Activated naive CD4-positive, alpha-beta T cell treated with anti-CD3 and anti-CD28 coated beads, Interleukin-2, amount 50 U/mL, for 24 hours (primary cell): Measurements from ENCODE around the gene DTL.

Source experiments
- H3K27ac Mint-ChIP-seq: one replicate; pipeline ENCODE4 v1.8.0; 2021; ENCODE audit warnings: mild to moderate bottlenecking, mixed read lengths
- H3K27me3 Mint-ChIP-seq: one replicate; pipeline ENCODE4 v1.8.0; 2021; ENCODE audit warnings: mixed read lengths
- H3K36me3 Mint-ChIP-seq: one replicate; pipeline ENCODE4 v1.8.0; 2021; ENCODE audit warnings: mixed read lengths
- H3K4me1 Mint-ChIP-seq: one replicate; pipeline ENCODE4 v1.8.0; 2021; ENCODE audit warnings: mixed read lengths
- H3K4me3 Mint-ChIP-seq: one replicate; pipeline ENCODE4 v1.8.0; 2021; ENCODE audit warnings: mild to moderate bottlenecking, mixed read lengths
- H3K9me3 Mint-ChIP-seq: one replicate; pipeline ENCODE4 v1.8.0; 2021; ENCODE audit warnings: mixed read lengths

Gene DTL

GRCh38 chr1:212060632-212061472 lies 25.3 kb downstream of the DTL start:
- no peak overlapping the region for H3K27ac Mint-ChIP-seq
- no peaks in the 10 kb centered on the region for H3K27me3 Mint-ChIP-seq
- peaks cover 16% of the 10 kb centered on the region for H3K36me3 Mint-ChIP-seq
- no peak overlapping the region for H3K4me3 Mint-ChIP-seq
- no peaks in the 10 kb centered on the region for H3K4me1 Mint-ChIP-seq
- H3K9me3 Mint-ChIP-seq, result peaks cover 21% of the 10 kb centered on the region

DNA sequence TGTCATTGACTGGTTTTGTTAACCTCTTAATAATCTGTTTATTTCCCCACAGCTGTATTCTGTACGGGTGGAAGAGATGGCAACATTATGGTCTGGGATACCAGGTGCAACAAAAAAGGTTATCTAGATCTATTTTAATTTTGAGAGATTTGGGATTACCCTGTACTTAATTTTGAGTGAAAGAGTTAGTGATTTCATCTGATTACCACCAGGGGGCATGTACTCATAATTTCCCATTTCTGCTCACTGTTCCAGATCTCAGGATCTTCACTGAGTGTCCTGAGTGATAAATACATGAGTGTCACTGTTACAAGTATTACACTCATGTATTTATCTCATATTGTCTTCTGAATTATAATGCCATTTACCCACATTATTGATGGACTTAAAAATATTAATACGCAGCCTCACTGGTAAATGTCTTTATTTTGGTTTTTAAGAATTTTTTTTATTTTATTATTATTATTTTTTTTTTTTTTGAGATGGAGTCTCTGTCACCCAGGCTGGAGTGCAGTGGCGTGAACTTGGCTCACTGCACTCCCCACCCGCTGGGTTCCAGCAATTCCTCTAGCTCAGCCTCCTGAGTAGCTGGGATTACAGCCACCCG lies 27.4 kb downstream of the DTL start:
- Mint-ChIP-seq H3K4me3 (no peak overlapping the region), H3K27ac (no peak overlapping the region), H3K9me3 (peaks cover 4% of the 10 kb centered on the region), H3K4me1 (no peaks in the 10 kb centered on the region), H3K36me3 (no peaks in the 10 kb centered on the region), H3K27me3 (no peaks in the 10 kb centered on the region)

GRCh38 chr1:212067787-212068186 lies 32.2 kb downstream of the DTL start:
- H3K9me3 Mint-ChIP-seq, result no peaks in the 10 kb centered on the region
- no peaks in the 10 kb centered on the region for H3K4me1 Mint-ChIP-seq
- no peaks in the 10 kb centered on the region for H3K27me3 Mint-ChIP-seq
- H3K27ac Mint-ChIP-seq, result no peak overlapping the region
- H3K36me3 Mint-ChIP-seq, result no peaks in the 10 kb centered on the region
- H3K4me3 Mint-ChIP-seq, result no peak overlapping the region

GRCh38 chr1:212070720-212071302 lies 35.3 kb downstream of the DTL start:
- no peaks in the 10 kb centered on the region for H3K36me3 Mint-ChIP-seq
- H3K4me3 Mint-ChIP-seq, result no peak overlapping the region
- H3K4me1 Mint-ChIP-seq, result no peaks in the 10 kb centered on the region
- no peak overlapping the region for H3K27ac Mint-ChIP-seq
- no peaks in the 10 kb centered on the region for H3K27me3 Mint-ChIP-seq
- no peaks in the 10 kb centered on the region for H3K9me3 Mint-ChIP-seq

DNA sequence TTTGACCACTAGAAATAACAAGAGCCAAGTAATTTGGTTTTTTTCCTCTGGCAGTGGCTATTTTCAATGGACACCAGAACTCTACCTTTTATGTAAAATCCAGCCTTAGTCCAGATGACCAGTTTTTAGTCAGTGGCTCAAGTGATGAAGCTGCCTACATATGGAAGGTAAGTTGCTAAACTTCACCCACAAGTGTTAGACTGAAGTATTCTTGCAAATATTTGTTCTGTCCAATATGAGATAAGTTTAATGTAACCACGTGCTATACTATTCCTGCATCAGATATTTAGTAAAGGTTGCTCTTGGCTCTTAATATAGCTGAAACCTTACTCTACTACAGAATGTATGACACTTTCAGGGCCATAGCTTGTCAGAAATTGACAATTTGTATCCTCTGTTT lies 36.5 kb downstream of the DTL start:
- H3K27ac Mint-ChIP-seq, result no peak overlapping the region
- no peaks in the 10 kb centered on the region for H3K4me1 Mint-ChIP-seq
- no peaks in the 10 kb centered on the region for H3K36me3 Mint-ChIP-seq
- H3K9me3 Mint-ChIP-seq, result no peaks in the 10 kb centered on the region
- H3K27me3 Mint-ChIP-seq, result no peaks in the 10 kb centered on the region
- no peak overlapping the region for H3K4me3 Mint-ChIP-seq

- Mint-ChIP-seq H3K4me3 (no peak overlapping the region), H3K4me1 (no peaks in the 10 kb centered on the region), H3K27ac (no peak overlapping the region), H3K9me3 (no peaks in the 10 kb centered on the region), H3K36me3 (no peaks in the 10 kb centered on the region), H3K27me3 (no peaks in the 10 kb centered on the region)
Observed at GRCh38 chr1:212073490-212073889, 37.9 kb downstream of the DTL start.

DNA sequence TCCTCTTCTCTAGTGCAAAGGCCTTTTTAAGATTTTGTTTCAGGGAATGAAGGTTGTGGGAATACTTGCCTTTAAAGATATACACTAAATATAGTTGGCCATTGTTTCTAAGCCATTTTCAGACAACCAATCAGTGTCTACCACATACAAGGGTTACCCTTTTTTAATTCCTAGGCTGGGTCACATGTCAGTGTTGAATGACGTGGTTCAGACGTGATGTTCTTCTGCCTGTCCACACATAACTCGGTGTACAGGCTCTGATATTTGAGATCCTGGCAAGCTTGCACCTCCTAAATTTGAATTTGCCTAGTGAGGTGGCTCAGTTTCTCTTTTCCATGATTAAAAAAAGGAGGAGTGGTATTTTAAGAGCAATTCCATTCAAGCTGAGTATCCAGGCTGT lies 38.8 kb downstream of the DTL start:
- Mint-ChIP-seq H3K4me1 (no peaks in the 10 kb centered on the region), H3K27me3 (no peaks in the 10 kb centered on the region), H3K36me3 (peaks cover 1% of the 10 kb centered on the region), H3K4me3 (no peak overlapping the region), H3K27ac (no peak overlapping the region), H3K9me3 (no peaks in the 10 kb centered on the region)

GRCh38 chr1:212074856-212075255 lies 39.3 kb downstream of the DTL start:
- H3K9me3 Mint-ChIP-seq, result no peaks in the 10 kb centered on the region
- H3K27me3 Mint-ChIP-seq, result no peaks in the 10 kb centered on the region
- H3K4me1 Mint-ChIP-seq, result no peaks in the 10 kb centered on the region
- peaks cover 1% of the 10 kb centered on the region for H3K36me3 Mint-ChIP-seq
- no peak overlapping the region for H3K4me3 Mint-ChIP-seq
- no peak overlapping the region for H3K27ac Mint-ChIP-seq

- peaks cover 5% of the 10 kb centered on the region for H3K36me3 Mint-ChIP-seq
- H3K27me3 Mint-ChIP-seq, result no peaks in the 10 kb centered on the region
- no peaks in the 10 kb centered on the region for H3K4me1 Mint-ChIP-seq
- no peaks in the 10 kb centered on the region for H3K9me3 Mint-ChIP-seq
- H3K27ac Mint-ChIP-seq, result no peak overlapping the region
- H3K4me3 Mint-ChIP-seq, result no peak overlapping the region
Observed at GRCh38 chr1:212077028-212077427, 41.5 kb downstream of the DTL start.

- H3K4me1 Mint-ChIP-seq, result no peaks in the 10 kb centered on the region
- no peak overlapping the region for H3K4me3 Mint-ChIP-seq
- peaks cover 5% of the 10 kb centered on the region for H3K36me3 Mint-ChIP-seq
- no peak overlapping the region for H3K27ac Mint-ChIP-seq
- H3K27me3 Mint-ChIP-seq, result no peaks in the 10 kb centered on the region
- H3K9me3 Mint-ChIP-seq, result no peaks in the 10 kb centered on the region
Observed at GRCh38 chr1:212078826-212079225, 43.3 kb downstream of the DTL start.

DNA sequence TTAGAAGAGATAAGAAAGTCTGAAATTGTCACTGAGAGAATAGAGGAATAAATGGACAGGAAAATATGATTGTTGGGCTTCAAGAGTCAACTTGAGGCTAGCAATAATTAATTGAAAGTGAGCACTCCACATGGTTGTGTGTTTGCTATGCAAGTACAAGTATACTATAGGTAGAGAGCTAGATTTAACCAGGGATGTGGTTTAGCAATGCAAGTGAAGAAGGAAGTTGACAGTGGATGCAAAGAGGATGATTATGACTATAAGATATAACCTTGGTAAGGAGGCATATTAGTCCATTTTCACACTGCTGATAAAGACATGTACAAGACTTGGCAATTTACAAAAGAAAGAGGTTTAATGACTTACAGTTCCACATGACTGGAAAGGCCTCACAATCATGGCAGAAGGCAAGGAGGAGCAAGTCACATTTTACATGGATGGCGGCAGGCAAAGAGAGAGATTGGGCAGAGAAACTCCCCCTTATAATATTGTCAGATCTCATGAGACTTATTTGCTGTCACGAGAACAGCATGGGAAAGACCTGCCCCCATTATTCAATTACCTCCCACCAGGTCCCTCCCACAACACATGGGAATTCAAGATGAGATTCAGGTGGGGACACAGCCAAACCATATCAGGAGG lies 47.3 kb downstream of the DTL start:
- peaks cover 12% of the 10 kb centered on the region for H3K36me3 Mint-ChIP-seq

DNA sequence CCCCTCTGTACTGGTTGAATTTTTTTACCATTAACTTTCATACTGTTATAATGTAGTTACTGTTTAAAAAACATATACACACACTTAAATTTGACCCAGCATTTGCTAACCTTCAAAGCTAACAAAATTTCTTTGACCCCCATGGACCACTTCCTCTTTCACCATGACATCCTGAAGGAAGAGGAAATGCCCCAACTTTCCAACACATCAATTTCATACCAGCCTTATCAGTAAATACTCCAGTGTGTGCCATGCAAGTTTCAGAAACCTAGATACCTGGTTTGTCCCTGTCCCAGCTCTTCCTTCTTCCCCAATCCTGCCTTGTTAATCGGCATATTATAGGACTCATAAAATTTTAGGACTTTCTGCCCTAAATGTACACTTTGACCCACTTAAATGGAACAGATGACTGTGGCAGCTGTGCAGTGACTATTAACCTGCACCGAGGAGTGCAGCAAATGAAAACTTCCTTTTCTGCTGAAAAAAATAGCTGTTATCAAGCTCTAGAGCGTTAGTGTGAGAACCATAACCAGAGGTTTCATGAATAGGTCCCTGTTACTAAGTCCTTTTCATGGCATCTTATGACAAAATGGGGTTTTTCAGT lies 54.1 kb downstream of the DTL start:
- Mint-ChIP-seq H3K36me3 (peaks cover 10% of the 10 kb centered on the region), H3K9me3 (no peaks in the 10 kb centered on the region), H3K4me3 (no peak overlapping the region), H3K27ac (no peak overlapping the region), H3K4me1 (peaks cover 15% of the 10 kb centered on the region), H3K27me3 (no peaks in the 10 kb centered on the region)

More for the DNA sequence above, 47.3 kb downstream of the DTL start:
- no peaks in the 10 kb centered on the region for H3K27me3 Mint-ChIP-seq
- H3K27ac Mint-ChIP-seq, result no peak overlapping the region
- no peak overlapping the region for H3K4me3 Mint-ChIP-seq
- H3K4me1 Mint-ChIP-seq, result no peaks in the 10 kb centered on the region
- H3K9me3 Mint-ChIP-seq, result no peaks in the 10 kb centered on the region

- H3K36me3 Mint-ChIP-seq, result peaks cover 11% of the 10 kb centered on the region
- H3K27ac Mint-ChIP-seq, result no peak overlapping the region
- H3K9me3 Mint-ChIP-seq, result peaks cover 10% of the 10 kb centered on the region
- peaks cover 15% of the 10 kb centered on the region for H3K4me1 Mint-ChIP-seq
- H3K27me3 Mint-ChIP-seq, result no peaks in the 10 kb centered on the region
- H3K4me3 Mint-ChIP-seq, result no peak overlapping the region
Observed at GRCh38 chr1:212091438-212092121, 56.0 kb downstream of the DTL start.

DNA sequence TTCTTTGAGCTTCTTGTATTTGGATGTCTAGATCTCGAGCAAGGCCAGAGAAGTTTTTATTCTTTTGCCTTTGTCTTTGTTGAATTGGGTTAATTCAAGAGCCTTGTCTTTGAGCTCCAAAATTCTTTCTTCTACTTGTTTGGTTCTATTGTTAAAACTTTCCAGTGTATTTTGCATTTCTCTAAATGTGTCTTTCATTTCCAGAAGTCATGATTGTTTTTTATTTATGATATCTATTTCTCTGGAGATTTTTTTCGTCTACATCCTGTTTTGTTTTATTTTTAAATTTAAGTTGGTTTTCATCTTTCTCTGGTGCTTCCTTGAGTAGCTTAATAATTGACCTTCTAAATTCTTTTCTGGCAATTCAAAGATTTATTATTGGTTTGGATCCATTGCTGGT lies 61.8 kb downstream of the DTL start:
- H3K4me1 Mint-ChIP-seq, result no peaks in the 10 kb centered on the region
- H3K27ac Mint-ChIP-seq, result no peak overlapping the region

DNA sequence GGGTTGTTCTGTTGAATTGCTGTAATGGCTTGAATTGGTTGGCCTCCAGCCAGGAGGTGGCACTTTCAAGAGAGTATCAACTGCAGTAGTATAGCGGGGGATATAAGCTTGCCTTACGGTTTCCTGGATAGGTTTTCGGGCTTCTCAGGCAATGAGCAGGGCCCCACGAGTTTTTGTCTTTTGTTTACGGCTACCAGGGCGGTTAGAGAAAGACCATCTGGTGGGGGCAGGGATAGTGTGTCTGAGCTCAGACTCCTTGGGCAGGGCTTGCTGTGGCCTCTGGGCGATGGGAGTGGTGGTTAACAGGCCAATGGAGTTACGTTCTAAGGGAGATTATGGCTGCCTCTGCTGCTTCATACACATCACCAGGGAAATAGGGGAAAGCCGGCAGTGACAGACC lies 62.8 kb downstream of the DTL start:
- Mint-ChIP-seq H3K27ac (no peak overlapping the region), H3K36me3 (peaks cover 16% of the 10 kb centered on the region), H3K27me3 (no peaks in the 10 kb centered on the region), H3K4me3 (no peak overlapping the region), H3K4me1 (no peaks in the 10 kb centered on the region), H3K9me3 (peaks cover 10% of the 10 kb centered on the region)

More for the DNA sequence above, 61.8 kb downstream of the DTL start:
- Mint-ChIP-seq H3K36me3 (peaks cover 16% of the 10 kb centered on the region), H3K9me3 (peaks cover 10% of the 10 kb centered on the region), H3K4me3 (no peak overlapping the region), H3K27me3 (no peaks in the 10 kb centered on the region)
